RWPE1 (cell line): ENCODE measurements around the gene FBXO42.

Experiments used
- CTCF ChIA-PET: fragments of 350-600 bp; sonication (Branson Sonifier 250); formaldehyde crosslinking; extraction: SDS; loops from one replicate; lab custom pipeline; 2021; lab: Yijun Ruan, JAX
- POLR2A ChIA-PET: fragments of 400-600 bp; formaldehyde crosslinking; extraction: SDS; loops from one replicate; lab custom pipeline; 2020; ENCODE audit warnings: antibody characterized with exemption; ENCODE audit not compliant: low non-redundant PET; lab: Yijun Ruan, JAX
- DNase-seq: peaks from one replicate; pipeline ENCODE4 v3.0.0; 2012; ENCODE audit warnings: low spot score
- H3K27ac ChIP-seq: fragments of 450-650 bp; 2 replicates; pipeline ENCODE4 v1.5.1; 2017
- TF ChIP-seq, protein P1 (sequence below): fragments of 450-650 bp; conservative IDR thresholded peaks from 2 replicates; pipeline ENCODE4 v1.5.1; 2017; ENCODE audit warnings: low read depth, mild to moderate bottlenecking

Gene FBXO42

DNA sequence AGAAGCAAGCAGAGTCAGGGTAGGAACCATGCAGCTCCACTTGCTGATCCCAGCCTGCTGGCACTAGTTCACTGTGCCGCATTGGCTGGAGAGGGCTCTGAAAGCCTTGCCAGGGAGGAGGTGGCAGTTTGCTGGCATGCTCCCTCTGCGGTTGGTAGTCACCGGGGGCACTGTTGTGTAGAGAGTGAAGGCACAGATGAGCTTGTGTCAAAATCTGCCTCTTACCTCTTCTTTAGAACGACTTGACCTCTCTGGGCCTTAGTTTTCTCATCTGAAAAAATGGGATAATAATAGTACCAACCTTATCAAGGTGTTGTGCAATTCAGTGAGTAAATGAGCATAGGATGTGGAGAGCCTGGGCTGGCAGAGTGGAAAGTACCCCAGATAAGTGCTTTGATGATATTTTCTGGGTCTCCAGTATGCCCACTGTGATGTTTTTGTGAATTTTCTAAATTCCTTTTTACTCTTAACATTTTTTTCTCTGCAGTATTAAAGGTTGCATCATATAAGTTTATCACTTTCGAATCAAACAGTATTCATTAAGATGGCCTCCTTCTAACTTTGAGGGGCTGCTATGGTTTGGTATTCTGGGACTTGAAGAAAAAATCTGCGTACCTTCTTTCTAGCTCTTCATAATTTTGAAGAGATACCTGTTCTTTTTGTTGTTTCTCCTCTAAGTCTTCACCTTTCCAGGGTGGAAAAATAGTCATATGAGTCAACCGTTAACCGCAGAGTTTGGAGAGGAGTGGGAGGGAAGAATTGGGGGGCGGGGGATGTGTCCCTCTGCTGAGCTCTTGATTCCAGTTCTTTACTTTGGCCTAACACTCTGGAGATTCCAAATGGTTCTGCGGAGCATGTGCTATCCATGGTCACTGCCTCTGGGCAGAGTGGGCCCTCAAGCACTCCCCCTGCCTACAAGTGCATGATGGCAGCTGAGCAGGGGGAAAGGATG lies 41.6 kb upstream of the FBXO42 start:
- DNase-seq = no peak
- H3K27ac ChIP-seq = peak overlapping the region; percentile 88
- ChIA-PET CTCF (interaction anchor here (0.6 to 0.7 kb wide), 3 partner anchors 10 to 507 kb away, joined by 3 read pairs; no protein-coding TSS in a partner anchor), POLR2A (no interaction called here)
- TF ChIP-seq, protein P1, sequence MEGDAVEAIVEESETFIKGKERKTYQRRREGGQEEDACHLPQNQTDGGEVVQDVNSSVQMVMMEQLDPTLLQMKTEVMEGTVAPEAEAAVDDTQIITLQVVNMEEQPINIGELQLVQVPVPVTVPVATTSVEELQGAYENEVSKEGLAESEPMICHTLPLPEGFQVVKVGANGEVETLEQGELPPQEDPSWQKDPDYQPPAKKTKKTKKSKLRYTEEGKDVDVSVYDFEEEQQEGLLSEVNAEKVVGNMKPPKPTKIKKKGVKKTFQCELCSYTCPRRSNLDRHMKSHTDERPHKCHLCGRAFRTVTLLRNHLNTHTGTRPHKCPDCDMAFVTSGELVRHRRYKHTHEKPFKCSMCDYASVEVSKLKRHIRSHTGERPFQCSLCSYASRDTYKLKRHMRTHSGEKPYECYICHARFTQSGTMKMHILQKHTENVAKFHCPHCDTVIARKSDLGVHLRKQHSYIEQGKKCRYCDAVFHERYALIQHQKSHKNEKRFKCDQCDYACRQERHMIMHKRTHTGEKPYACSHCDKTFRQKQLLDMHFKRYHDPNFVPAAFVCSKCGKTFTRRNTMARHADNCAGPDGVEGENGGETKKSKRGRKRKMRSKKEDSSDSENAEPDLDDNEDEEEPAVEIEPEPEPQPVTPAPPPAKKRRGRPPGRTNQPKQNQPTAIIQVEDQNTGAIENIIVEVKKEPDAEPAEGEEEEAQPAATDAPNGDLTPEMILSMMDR = no peak

DNA sequence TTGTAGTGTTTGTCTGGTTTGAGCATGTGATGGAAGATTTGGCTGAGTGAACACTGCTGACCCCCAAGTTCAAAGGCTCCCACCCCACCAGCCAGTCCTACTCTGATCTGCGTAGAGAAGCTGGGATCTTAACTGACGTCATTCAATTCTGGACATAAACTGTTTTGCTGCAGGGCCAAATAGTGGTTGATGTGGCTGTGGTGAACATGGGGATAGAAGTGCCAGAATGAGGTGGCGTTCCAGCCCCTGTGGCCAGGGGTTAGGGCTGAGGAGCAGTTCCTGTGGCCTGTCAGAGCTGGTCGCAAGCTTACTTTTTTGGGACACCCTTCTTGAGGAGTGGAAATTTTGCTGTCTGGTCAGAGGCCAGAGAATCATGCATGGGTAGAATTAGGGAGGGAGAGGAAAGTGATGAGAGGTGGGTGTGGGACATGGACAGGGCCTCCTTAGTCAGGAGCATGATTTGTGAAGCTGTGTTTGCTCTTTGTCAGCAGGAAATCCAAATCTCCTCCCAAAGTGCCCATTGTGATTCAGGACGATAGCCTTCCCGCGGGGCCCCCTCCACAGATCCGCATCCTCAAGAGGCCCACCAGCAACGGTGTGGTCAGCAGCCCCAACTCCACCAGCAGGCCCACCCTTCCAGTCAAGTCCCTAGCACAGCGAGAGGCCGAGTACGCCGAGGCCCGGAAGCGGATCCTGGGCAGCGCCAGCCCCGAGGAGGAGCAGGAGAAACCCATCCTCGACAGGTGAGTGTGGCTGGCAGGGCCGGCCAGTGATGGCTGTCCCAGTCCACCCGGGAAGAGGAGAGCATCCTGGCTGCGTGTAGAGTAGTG lies 40.7 kb upstream of the FBXO42 start:
- ChIA-PET POLR2A (no interaction called here), CTCF (interaction anchor here (0.6 to 0.9 kb wide), 5 partner anchors 13 to 506 kb away, joined by 3 to 8 read pairs (median 3); partner anchors contain the start of gene NECAP2)
- no peak for DNase-seq
- TF ChIP-seq, protein P1 = no peak
- peak overlapping the region; percentile 55 for H3K27ac ChIP-seq

DNA sequence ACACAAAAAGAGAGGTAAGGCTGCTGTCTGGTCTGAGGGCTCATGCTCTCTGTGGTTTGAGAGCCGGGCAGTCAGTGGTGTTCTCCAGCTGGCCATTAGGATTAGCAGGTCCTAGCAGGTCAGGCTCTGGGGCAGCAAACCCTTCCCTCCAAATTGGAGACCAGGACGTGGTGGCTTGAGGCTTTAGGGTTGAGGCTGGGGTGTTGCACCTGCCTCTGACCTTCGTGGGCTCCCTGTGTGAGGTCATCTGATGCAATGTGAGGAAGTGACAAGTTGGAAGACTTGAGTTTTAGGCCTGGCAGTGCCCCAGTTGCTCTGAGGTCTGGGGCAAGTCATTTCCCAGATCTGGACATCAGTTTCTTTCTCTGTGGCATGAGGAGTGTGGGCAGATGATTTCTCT lies 39.1 kb upstream of the FBXO42 start:
- CTCF ChIA-PET = interaction anchor here (0.9 kb wide), 1 partner anchor 44 kb away, joined by 4 read pairs; no protein-coding TSS in a partner anchor
- POLR2A ChIA-PET = no interaction called here

DNA sequence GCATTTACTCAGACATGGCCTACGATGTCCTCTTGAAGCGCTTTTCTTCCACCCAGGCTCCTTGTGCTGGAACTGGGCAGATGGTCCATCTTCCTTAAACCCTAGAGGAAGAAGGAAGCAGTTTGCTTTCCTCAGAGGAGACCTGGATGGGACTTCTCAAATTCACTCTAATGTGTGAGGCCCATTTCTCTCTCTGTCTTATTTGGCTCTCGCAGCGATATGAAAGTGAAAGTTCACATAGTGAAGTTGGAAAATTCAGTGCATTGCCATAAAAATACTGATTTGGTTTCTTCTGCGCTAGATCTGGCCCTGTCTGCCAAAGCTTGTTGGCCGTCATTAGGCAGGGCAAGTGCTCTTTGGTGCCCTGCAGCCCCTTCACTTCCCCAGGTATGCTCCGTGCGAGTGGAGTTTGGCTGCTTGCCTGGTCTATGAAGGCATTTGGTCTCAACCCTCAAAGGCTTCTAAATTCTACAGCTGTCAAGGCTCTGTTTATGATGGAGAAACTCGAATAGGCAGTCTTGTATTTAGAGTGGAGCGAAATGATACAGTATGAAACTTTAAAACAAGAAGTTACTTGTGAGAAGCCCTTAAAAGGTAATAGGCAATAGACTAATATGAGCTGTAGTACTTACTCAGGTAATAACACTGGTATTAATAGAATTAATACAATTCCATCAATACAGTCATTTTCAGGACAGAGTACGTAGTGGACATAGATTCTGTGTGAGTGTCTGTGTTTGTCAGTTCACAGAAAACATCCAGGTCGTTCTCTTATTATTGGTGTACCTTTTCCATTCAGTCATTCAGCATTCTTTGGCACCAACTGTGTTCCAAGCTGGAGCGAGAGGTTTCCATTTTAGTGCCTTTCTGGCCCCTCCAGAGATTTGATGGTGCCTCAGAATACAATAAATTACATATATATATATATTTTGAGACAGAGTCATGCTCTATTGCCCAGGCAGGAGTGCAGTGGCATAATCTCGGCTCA lies 35.2 kb upstream of the FBXO42 start:
- ChIA-PET POLR2A (no interaction called here), CTCF (interaction anchor here (0.6 kb wide), 1 partner anchor 8 kb away, joined by 4 read pairs; no protein-coding TSS in a partner anchor)
- peak overlapping the region; percentile 67 for H3K27ac ChIP-seq
- TF ChIP-seq, protein P1 = no peak
- DNase-seq = no peak

More for the DNA sequence above, 39.1 kb upstream of the FBXO42 start:
- TF ChIP-seq, protein P1 = no peak
- peak overlapping the region; percentile 55 for H3K27ac ChIP-seq
- no peak for DNase-seq

DNA sequence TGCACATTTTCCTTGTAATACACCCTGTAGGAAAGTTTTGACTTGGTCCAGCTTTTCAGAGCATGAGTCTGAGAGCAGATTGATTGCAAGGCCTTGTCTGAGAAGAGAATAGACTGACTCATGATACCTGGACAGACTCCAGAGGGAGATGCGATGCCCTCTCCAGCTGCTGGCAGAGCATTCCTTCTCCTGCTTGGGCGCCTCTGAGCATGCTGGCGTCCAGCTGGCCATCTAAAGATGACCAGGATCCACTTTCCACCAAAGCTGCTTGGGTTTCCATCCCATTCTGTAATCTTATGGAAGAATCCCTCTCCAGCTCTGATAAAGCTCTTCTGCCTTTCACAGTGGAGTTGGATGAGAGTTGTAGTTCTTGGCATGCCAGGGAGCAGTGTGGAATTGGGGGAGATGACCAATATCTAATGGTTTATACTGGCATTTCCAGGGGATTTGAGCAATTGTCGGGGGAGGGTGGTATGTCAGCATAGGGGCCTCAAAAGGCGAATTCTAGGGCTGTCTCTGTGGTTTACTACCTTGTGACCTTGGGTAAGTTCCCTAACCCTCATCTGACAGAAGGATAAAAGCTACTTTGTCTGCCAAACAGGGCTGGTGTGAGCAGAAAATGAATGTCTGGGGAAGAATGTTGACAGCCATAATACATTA lies 34.3 kb upstream of the FBXO42 start:
- CTCF ChIA-PET = interaction anchor here (0.6 to 0.7 kb wide), 2 partner anchors 13 to 19 kb away, joined by 3 to 5 read pairs; no protein-coding TSS in a partner anchor
- POLR2A ChIA-PET = no interaction called here
- TF ChIP-seq, protein P1 = no peak
- H3K27ac ChIP-seq = peak overlapping the region; percentile 83
- DNase-seq = peak; percentile 83
